Calu3 (cell line): Measurements from ENCODE around the gene MIB1. TPM values are rescaled to one million over a fixed set of nuclear protein-coding genes. Genes with fewer than 3 reads are reported as not detected.
A peak's percentile ranks its signal among the peaks of the same experiment; 100 is the strongest.

Experiments
- BruUV-seq: library from RNA; stranded (reverse); fragments of 400-500 nt; replicated peaks from 2 replicates; lab custom pipeline; 2021; lab: Mats Ljungman, UMichigan
- CTCF ChIA-PET: fragments of 300-600 bp; sonication (Branson Sonifier 250); formaldehyde crosslinking; loops from one replicate; lab custom pipeline; 2022; ENCODE audit warnings: antibody characterized with exemption; lab: Charles Lee
- DNase-seq: peaks from one replicate; pipeline ENCODE4 v3.0.0; 2022
- H3K27ac Mint-ChIP-seq: one replicate; pipeline ENCODE4 v1.8.0; 2022; ENCODE audit warnings: mixed read lengths; ENCODE audit not compliant: unreplicated experiment
- H3K27me3 Mint-ChIP-seq: one replicate; pipeline ENCODE4 v1.8.0; 2022; ENCODE audit warnings: mixed read lengths; ENCODE audit not compliant: unreplicated experiment
- H3K36me3 Mint-ChIP-seq: one replicate; pipeline ENCODE4 v1.8.0; 2022; ENCODE audit warnings: mild to moderate bottlenecking, moderate library complexity, mixed read lengths; ENCODE audit not compliant: insufficient read depth, unreplicated experiment
- H3K4me1 Mint-ChIP-seq: one replicate; pipeline ENCODE4 v1.8.0; 2022; ENCODE audit warnings: mild to moderate bottlenecking, low read depth, mixed read lengths; ENCODE audit not compliant: unreplicated experiment
- H3K4me3 Mint-ChIP-seq: one replicate; pipeline ENCODE4 v1.8.0; 2022; ENCODE audit warnings: mild to moderate bottlenecking, low read depth, moderate library complexity, mixed read lengths; ENCODE audit not compliant: unreplicated experiment
- H3K9me3 Mint-ChIP-seq: one replicate; pipeline ENCODE4 v1.8.0; 2022; ENCODE audit warnings: low read depth, mixed read lengths; ENCODE audit not compliant: unreplicated experiment
- intact Hi-C: fragments of 100-400 bp; cut with micrococcal nuclease; formaldehyde crosslinking; loops from one replicate; pipeline ENCODE4 v1.10.0; 2022; ENCODE audit not compliant: unreplicated experiment
- total RNA-seq: library from RNA; stranded (reverse); gene quantifications from 2 replicates; pipeline ENCODE4 v1.2.3, GENCODE V29; 2022
- TF ChIP-seq, protein P1 (sequence below): fragments of 200-600 bp; IDR thresholded peaks from one replicate; pipeline ENCODE4 v1.8.0; 2022; ENCODE audit warnings: antibody characterized with exemption; ENCODE audit not compliant: unreplicated experiment

MIB1 gene
- total RNA-seq, 1 experiment from 2014 or later: 33.6 TPM

DNA sequence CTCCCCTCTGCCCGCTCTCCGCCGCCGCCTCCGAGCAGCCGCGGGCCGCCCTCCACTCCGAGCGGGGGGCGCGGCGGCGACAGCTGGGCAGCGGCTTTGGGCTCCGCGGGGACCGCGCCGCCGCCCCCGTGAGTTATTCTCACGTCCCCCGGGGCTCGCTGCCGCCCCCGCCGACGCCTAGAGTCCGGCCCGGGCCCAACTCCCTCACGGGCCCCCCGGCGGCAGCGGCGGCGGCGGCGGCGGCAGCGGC lies 645 bp downstream of the MIB1 start:
- H3K27ac Mint-ChIP-seq: no peak overlapping the region
- CTCF ChIA-PET: interaction anchor here (1.3 kb wide), 1 partner anchor 37 kb away, joined by 6 read pairs; no protein-coding TSS in a partner anchor
- no peaks in the 10 kb centered on the region for H3K4me1 Mint-ChIP-seq
- TF ChIP-seq, protein P1, sequence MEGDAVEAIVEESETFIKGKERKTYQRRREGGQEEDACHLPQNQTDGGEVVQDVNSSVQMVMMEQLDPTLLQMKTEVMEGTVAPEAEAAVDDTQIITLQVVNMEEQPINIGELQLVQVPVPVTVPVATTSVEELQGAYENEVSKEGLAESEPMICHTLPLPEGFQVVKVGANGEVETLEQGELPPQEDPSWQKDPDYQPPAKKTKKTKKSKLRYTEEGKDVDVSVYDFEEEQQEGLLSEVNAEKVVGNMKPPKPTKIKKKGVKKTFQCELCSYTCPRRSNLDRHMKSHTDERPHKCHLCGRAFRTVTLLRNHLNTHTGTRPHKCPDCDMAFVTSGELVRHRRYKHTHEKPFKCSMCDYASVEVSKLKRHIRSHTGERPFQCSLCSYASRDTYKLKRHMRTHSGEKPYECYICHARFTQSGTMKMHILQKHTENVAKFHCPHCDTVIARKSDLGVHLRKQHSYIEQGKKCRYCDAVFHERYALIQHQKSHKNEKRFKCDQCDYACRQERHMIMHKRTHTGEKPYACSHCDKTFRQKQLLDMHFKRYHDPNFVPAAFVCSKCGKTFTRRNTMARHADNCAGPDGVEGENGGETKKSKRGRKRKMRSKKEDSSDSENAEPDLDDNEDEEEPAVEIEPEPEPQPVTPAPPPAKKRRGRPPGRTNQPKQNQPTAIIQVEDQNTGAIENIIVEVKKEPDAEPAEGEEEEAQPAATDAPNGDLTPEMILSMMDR: no peak
- intact Hi-C loops: loop anchor here (5.0 to 10.0 kb wide), 2 partner anchors 69 to 126 kb away; partner anchors contain the start of gene SNRPD1
- H3K4me3 Mint-ChIP-seq: peak overlapping the region; percentile 87
- H3K36me3 Mint-ChIP-seq: peaks cover 28% of the 10 kb centered on the region
- no peak for DNase-seq
- peaks cover 14% of the 10 kb centered on the region for H3K9me3 Mint-ChIP-seq
- no TSS peak for BruUV-seq
- no peaks in the 10 kb centered on the region for H3K27me3 Mint-ChIP-seq

DNA sequence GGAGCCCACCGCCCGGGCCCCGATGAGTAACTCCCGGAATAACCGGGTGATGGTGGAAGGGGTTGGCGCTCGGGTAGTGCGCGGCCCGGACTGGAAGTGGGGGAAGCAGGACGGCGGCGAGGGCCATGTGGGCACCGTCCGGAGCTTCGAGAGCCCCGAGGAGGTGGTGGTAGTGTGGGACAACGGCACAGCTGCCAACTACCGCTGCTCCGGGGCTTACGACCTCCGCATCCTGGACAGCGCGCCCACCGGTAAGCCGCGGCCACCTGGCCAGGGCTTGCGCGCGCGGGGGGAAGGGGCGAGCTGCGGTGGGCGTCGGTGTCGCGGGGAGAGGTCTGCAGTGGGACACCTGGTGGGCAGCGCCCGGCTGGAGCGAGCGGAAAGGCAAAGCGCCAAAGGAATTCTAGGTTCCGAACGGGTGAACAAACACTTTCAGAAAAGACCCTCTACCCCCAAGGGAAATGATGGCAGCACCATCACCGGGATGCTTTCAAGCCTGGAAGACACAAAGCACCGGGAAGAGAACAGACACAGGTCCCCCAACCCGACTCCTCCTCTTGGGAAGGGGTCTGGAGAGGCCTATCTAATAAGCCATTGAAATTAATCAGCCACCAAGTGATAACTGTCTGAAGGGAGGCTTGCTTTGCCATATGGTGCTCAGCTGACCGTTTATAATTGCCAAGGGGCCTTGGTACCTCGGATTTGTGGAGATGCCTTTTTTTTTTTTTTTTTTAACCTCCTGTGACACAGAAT lies 1.1 kb downstream of the MIB1 start:
- Mint-ChIP-seq H3K27me3 (no peaks in the 10 kb centered on the region), H3K4me1 (no peaks in the 10 kb centered on the region), H3K4me3 (peak overlapping the region; percentile 87), H3K27ac (peak overlapping the region; percentile 30), H3K9me3 (peaks cover 9% of the 10 kb centered on the region), H3K36me3 (peaks cover 28% of the 10 kb centered on the region)
- CTCF ChIA-PET: no interaction called here
- DNase-seq: peak; percentile 28
- BruUV-seq: no TSS peak
- TF ChIP-seq, protein P1: no peak
- intact Hi-C loops: loop anchor here (5.0 to 10.0 kb wide), 2 partner anchors 69 to 127 kb away; partner anchors contain the start of gene SNRPD1

DNA sequence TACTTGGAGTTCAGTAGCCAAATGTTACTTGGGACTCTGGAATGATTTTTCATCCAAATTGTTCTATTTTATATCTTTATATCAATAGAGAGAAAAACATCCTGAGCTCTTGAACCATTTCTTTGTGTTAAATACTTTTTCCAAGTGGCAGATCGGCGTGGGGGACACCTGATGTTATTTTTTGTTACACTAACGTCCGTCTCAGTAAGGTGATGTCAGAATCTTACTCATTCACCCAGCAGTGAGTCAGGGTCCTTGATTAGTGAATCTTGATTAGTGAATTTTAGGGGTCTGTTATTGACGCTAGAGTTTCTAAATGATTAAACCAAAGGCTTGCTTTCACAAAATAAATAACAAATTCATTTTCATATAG lies 1.7 kb downstream of the MIB1 start:
- Mint-ChIP-seq H3K27ac (peak overlapping the region; percentile 30), H3K36me3 (peaks cover 28% of the 10 kb centered on the region), H3K4me3 (peak overlapping the region; percentile 87), H3K9me3 (peaks cover 7% of the 10 kb centered on the region), H3K4me1 (no peaks in the 10 kb centered on the region), H3K27me3 (no peaks in the 10 kb centered on the region)
- intact Hi-C loops: loop anchor here (5.0 to 10.0 kb wide), 2 partner anchors 70 to 128 kb away; partner anchors contain the start of gene SNRPD1
- TF ChIP-seq, protein P1: no peak
- BruUV-seq: no TSS peak
- CTCF ChIA-PET: no interaction called here
- no peak for DNase-seq

DNA sequence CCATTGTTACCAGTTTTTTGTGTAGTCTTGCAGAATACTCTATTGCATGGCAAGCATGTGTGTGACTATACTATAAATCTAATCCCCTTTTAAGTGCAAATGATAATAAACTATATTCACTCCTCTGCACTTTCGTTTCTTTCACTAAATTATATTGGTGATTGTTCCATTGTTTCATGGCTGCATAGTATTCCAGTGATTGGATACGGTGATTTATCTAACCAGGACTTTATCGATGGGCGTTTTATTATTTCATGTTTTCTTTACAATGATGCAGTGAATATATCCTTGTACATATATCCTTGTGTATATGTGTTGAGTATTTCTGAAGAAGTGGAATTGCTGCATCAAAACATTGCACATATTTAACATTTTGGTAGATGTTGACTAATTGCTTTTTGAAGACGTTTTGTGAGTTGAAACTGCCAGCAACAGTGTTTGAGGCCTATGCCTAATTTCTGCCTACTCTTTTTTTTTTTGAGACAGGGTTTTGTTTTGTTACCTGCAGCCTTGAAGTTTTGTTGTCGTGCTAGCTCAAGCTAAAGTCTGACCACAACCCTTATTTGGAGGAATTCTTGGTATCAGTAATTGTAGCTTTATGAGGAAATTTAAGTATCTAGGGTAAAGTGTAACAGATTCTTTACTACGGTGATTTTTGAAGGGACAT lies 2.7 kb downstream of the MIB1 start:
- CTCF ChIA-PET: no interaction called here
- TSS peak; percentile 25 for BruUV-seq
- TF ChIP-seq, protein P1: no peak
- Mint-ChIP-seq H3K27me3 (no peaks in the 10 kb centered on the region), H3K9me3 (peaks cover 4% of the 10 kb centered on the region), H3K4me3 (no peak overlapping the region), H3K36me3 (peaks cover 28% of the 10 kb centered on the region), H3K27ac (no peak overlapping the region), H3K4me1 (no peaks in the 10 kb centered on the region)
- intact Hi-C loops: loop anchor here (5.0 to 10.0 kb wide), 2 partner anchors 71 to 128 kb away; partner anchors contain the start of gene SNRPD1
- DNase-seq: no peak
